Endodermal cell (in vitro differentiated cells): ENCODE measurements around the gene PCDHGA1. TPM values are rescaled to one million over a fixed set of nuclear protein-coding genes. Genes with fewer than 3 reads are reported as not detected.

Experiments used
- DNase-seq: peaks from one replicate; pipeline ENCODE4 v3.0.0-alpha.2; 2017
- H3K27ac ChIP-seq: 2 replicates; pipeline ENCODE4 v1.5.1; 2013; ENCODE audit warnings: mild to moderate bottlenecking, low read depth, low read length, moderate library complexity
- H3K27me3 ChIP-seq: 2 replicates; pipeline ENCODE4 v1.6.1; 2013; ENCODE audit warnings: mild to moderate bottlenecking, low read length, moderate library complexity; ENCODE audit not compliant: insufficient read depth, control insufficient read depth, poor library complexity, severe bottlenecking
- H3K36me3 ChIP-seq: 2 replicates; pipeline ENCODE4 v1.7.0; 2013; ENCODE audit warnings: mild to moderate bottlenecking, low read length, moderate library complexity; ENCODE audit not compliant: control insufficient read depth, insufficient read depth
- H3K4me1 ChIP-seq: one replicate; pipeline ENCODE4 v1.7.0; 2013; ENCODE audit warnings: low read length; ENCODE audit not compliant: control insufficient read depth, insufficient read depth
- H3K4me3 ChIP-seq: 2 replicates; pipeline ENCODE4 v1.5.1; 2013; ENCODE audit warnings: mild to moderate bottlenecking, low read length, moderate library complexity
- H3K9ac ChIP-seq: 2 replicates; pipeline ENCODE4 v1.6.1; 2013; ENCODE audit warnings: mild to moderate bottlenecking, low read length, moderate library complexity; ENCODE audit not compliant: poor library complexity, severe bottlenecking; ENCODE audit errors: extremely low read depth
- H3K9me3 ChIP-seq: 2 replicates; pipeline ENCODE4 v1.6.1; 2013; ENCODE audit warnings: mild to moderate bottlenecking, low read length, moderate library complexity; ENCODE audit not compliant: control insufficient read depth
- H3K27ac Mint-ChIP-seq: 2 replicates; pipeline ENCODE4 v1.8.0; 2020; ENCODE audit warnings: mixed read lengths
- H3K27me3 Mint-ChIP-seq: 2 replicates; pipeline ENCODE4 v1.8.0; 2021; ENCODE audit warnings: mild to moderate bottlenecking, mixed read lengths; ENCODE audit not compliant: insufficient read depth
- H3K36me3 Mint-ChIP-seq: 2 replicates; pipeline ENCODE4 v1.8.0; 2020; ENCODE audit warnings: low read depth, mixed read lengths
- H3K4me1 Mint-ChIP-seq: 2 replicates; pipeline ENCODE4 v1.8.0; 2020; ENCODE audit warnings: mixed read lengths
- H3K4me3 Mint-ChIP-seq: 2 replicates; pipeline ENCODE4 v1.8.0; 2020; ENCODE audit warnings: mild to moderate bottlenecking, moderate library complexity, mixed read lengths
- H3K9me3 Mint-ChIP-seq: 2 replicates; pipeline ENCODE4 v1.8.0; 2020; ENCODE audit warnings: mild to moderate bottlenecking, mixed read lengths
- WGBS, 2 experiments: methylation state at CpG; one replicate each; pipeline versions ENCODE4 v1.1.5 to v1.1.7; 2013; ENCODE audit warnings: missing lambda C conversion rate in 2 of 2, mixed read lengths in 1 of 2; ENCODE audit not compliant: insufficient coverage in 1 of 2, insufficient read length in 1 of 2; 5-methylcytosine and 5-hydroxymethylcytosine counted together
- total RNA-seq, 2 donors: library from RNA; stranded (reverse); fragmentation: NEBNext Ultra II Directional in 1 of 2; extraction: Animal tissue kit (Norgen Biotek cat#: 25700) in 1 of 2; gene quantifications; 2 replicates in 1 of 2; 3 replicates in 1 of 2; pipeline ENCODE4 v1.2.1, GENCODE V29; 2021
- TF ChIP-seq, protein P1 (sequence below): fragments of 200-600 bp; sonication (generic); conservative IDR thresholded peaks from 2 replicates; pipeline ENCODE4 v1.5.0; 2021; ENCODE audit warnings: antibody characterized with exemption, mild to moderate bottlenecking

Gene PCDHGA1
- total RNA-seq, 2 donors from 2014 or later, result 0.38 to 2.2 TPM

DNA sequence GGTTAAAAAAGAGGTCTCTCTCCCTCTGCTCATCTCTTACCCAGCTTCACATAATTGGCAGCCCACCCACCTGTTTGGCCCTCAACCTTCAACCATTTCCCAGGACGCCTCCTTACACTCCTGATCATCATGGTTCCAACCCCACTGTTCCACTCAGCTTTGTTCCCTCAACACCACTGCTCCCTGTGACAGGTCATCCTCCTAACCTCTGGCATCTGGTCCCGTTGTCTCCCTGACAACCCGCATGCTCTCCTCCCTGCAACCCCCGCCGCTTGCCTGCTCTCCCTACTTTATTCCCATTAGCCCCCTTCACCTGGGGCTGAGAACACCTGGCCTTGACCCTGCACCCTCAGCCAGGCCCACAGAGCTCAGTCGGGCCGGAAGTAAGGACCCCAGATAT, 171.4 kb downstream of the PCDHGA1 start:
- DNase-seq, result no peak
- Histone ChIP-seq H3K9ac (no peak overlapping the region), H3K4me1 (no peaks in the 10 kb centered on the region), H3K27ac (peak overlapping the region; percentile 60), H3K9me3 (no peaks in the 10 kb centered on the region), H3K36me3 (no peaks in the 10 kb centered on the region), H3K27me3 (no peaks in the 10 kb centered on the region), H3K4me3 (no peak overlapping the region)
- WGBS, 2 experiments, result 80 to 87% methylated on average over 3 to 7 of the region's 7 CpGs
- Mint-ChIP-seq H3K9me3 (no peaks in the 10 kb centered on the region), H3K36me3 (peaks cover 26% of the 10 kb centered on the region), H3K27me3 (no peaks in the 10 kb centered on the region), H3K4me3 (no peak overlapping the region), H3K27ac (no peak overlapping the region), H3K4me1 (no peaks in the 10 kb centered on the region)
- TF ChIP-seq, protein P1, sequence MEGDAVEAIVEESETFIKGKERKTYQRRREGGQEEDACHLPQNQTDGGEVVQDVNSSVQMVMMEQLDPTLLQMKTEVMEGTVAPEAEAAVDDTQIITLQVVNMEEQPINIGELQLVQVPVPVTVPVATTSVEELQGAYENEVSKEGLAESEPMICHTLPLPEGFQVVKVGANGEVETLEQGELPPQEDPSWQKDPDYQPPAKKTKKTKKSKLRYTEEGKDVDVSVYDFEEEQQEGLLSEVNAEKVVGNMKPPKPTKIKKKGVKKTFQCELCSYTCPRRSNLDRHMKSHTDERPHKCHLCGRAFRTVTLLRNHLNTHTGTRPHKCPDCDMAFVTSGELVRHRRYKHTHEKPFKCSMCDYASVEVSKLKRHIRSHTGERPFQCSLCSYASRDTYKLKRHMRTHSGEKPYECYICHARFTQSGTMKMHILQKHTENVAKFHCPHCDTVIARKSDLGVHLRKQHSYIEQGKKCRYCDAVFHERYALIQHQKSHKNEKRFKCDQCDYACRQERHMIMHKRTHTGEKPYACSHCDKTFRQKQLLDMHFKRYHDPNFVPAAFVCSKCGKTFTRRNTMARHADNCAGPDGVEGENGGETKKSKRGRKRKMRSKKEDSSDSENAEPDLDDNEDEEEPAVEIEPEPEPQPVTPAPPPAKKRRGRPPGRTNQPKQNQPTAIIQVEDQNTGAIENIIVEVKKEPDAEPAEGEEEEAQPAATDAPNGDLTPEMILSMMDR, result no peak

GRCh38 chr5:141503681-141504080, 173.4 kb downstream of the PCDHGA1 start:
- no peak for DNase-seq
- TF ChIP-seq, protein P1, result no peak
- peaks cover 11% of the 10 kb centered on the region for H3K4me1 ChIP-seq
- no peak overlapping the region for H3K27ac ChIP-seq
- H3K36me3 ChIP-seq, result no peaks in the 10 kb centered on the region
- Mint-ChIP-seq H3K4me1 (peaks cover 6% of the 10 kb centered on the region), H3K36me3 (peaks cover 21% of the 10 kb centered on the region), H3K27ac (no peak overlapping the region), H3K9me3 (no peaks in the 10 kb centered on the region), H3K4me3 (no peak overlapping the region), H3K27me3 (no peaks in the 10 kb centered on the region)
- H3K9ac ChIP-seq, result no peak overlapping the region
- H3K9me3 ChIP-seq, result no peaks in the 10 kb centered on the region
- 80 to 95% methylated on average over 1 to 2 of the region's 2 CpGs for WGBS, 2 experiments
- H3K4me3 ChIP-seq, result no peak overlapping the region
- H3K27me3 ChIP-seq, result no peaks in the 10 kb centered on the region

DNA sequence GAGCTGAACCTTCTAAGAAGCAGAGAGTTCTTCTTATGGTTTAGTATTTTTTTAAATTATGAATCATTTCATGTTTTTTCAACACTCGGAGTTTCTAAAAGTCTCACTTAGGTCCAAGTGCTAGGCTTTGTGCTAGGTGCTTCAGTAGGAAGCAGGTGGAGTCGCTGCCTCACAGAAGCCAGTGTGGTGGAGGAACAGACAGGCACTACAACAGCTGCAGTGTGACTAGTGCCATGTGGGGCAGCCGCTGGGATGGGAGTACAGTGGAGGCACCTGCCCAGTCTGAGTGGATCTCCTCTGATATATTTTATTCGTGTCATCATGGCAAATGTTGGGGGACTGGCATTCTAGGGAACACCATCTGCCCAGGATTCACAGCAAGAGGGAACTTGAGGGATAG, 173.9 kb downstream of the PCDHGA1 start:
- no peak for DNase-seq
- WGBS, 2 experiments, result 93 to 100% methylated on average over 4 of the region's 4 CpGs
- H3K9me3 Mint-ChIP-seq, result no peaks in the 10 kb centered on the region
- H3K27me3 Mint-ChIP-seq, result no peaks in the 10 kb centered on the region
- peaks cover 19% of the 10 kb centered on the region for H3K36me3 Mint-ChIP-seq
- Histone ChIP-seq H3K9ac (no peak overlapping the region), H3K9me3 (no peaks in the 10 kb centered on the region), H3K4me1 (peaks cover 11% of the 10 kb centered on the region), H3K36me3 (no peaks in the 10 kb centered on the region), H3K27me3 (no peaks in the 10 kb centered on the region), H3K27ac (no peak overlapping the region), H3K4me3 (no peak overlapping the region)
- H3K4me1 Mint-ChIP-seq, result peaks cover 8% of the 10 kb centered on the region
- TF ChIP-seq, protein P1, result no peak
- H3K4me3 Mint-ChIP-seq, result no peak overlapping the region
- H3K27ac Mint-ChIP-seq, result no peak overlapping the region
